Activated CD4-positive, alpha-beta T cell treated with anti-CD3 and anti-CD28 coated beads, Interleukin-2, amount 50 U/mL, for 4 hours (primary cell): ENCODE results near the gene ZBTB17.
"Not testable (repeated sequence)": the region's sequence is repeated elsewhere in the genome, so short reads cannot be mapped to it uniquely, and the experiment has no call there.

ENCODE experiments used
- DNase-seq, 2 experiments: peaks; one replicate each; pipeline ENCODE4 v3.0.0-alpha.2; 2020

ZBTB17 gene

DNA sequence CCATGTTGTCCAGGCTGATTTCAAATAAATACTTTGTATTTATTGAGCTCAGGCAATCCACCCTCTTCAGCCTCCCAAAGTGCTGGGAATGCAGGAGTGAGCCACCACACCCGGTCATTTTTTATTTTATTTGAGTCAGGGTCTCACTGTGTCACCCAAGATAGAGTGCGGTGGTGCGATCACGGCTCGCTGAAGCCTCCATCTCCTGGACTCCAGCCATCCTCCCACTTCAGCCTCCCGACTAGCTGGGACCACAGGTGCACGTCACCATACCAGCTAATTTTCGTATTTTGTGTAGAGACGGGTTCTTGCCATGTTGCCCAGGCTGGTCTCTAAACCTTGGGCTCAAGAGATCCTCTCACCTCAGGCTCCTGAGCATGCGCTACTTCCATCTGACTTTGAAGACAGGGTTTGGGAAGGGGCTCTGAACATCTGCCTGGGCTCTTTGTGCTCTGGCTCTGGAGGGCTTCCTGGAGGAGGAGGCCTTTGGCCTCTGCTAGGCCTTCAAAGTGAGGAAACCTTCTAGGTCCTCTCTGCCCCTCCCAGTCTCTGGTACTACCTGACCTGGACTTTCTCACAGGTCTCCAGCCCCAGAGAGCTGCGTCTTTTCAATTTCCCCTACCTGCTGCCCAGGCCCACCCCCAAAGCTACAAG is 36.2 kb upstream of the ZBTB17 start:
- DNase-seq: no peak

DNA sequence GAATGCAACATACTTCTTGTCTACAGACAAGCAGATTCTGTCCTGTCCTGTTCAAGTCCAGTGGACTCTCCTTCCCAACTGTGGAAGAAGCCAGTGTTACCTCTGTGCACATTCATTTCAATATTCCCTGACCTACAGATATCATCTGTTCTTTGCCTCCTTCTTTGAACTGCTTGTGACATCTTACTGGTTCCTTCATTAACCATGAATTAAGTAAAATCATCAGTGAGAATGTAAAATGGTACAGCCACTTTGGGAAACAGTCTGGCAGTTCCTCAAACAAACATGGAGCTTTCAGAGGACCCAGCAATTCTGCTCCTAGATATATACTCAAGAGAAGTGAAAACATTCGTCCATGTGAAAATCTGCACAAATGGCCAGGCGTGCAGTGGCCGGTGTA is 34.9 kb upstream of the ZBTB17 start:
- no peak for DNase-seq

DNA sequence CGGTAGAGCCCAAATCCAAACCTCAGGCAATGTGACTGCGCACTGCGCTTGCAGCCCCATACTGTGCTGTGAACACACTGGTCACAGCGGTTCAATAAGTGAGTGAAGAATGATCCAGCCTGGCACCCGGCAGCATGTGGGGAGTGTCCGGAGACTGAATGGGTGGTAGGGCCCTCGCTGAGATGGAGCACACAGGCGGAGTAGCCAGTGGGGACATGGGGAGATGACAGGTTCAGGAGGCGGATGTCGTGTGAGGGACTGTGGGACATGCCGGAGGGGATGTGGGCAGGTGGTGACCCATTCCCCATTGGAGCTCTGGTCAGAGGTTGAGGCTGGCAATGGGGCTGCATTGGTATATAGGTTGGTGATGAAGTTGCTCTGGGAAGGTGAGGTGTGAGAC is 33.8 kb upstream of the ZBTB17 start:
- DNase-seq: no peak

DNA sequence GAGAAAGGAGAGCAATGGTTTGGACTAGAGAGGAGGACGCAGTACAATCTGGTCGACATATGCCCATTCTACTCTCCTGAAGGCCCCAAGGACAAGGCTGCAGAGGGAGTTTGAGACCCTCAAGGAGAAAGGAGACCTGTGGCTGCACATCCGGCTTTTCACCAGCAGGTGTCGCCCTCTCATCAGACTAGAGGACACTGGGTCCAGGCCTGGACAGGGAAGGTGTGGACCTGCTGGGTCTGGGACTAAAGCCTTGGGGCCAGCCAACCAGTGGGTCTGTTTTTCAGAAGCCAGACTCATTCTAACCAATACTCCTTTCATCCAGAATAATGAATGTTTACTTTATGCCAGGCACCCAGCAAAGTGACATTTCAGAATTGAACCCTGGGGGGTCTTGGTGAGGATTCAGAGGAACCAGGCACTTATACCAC is 33.1 kb upstream of the ZBTB17 start:
- DNase-seq: peak; percentile 68 to 70

DNA sequence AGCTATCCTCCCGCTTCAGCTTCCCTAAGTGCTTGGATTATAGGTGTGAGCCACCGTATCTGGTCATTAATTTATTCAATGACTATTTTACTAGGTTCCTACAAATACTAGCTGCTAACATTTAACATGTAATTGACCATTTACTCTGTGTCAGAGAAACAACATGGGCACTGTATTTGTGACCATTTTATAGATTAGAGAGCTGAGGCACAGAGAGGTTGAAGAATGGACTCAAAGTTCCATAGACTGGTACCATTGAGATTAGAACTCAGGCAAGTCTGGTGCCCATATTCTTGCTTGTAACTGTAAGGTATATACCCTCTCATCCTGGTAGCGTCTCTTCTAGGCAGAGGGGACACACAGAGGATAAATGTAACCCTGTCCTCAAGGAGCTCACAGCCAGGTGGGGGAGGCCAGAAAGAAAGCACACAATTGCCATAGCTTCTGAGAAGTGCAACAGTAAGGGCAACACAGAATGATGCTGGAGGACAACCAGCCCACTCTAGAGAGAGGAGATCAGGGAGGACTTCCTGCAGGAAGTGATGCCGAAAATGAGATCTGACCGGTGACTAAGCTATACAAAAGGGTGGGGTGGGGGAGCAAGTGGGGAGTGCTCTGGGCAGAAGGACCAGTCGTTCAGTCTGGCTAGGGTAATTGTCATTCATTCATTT is 31.9 kb upstream of the ZBTB17 start:
- no peak for DNase-seq

DNA sequence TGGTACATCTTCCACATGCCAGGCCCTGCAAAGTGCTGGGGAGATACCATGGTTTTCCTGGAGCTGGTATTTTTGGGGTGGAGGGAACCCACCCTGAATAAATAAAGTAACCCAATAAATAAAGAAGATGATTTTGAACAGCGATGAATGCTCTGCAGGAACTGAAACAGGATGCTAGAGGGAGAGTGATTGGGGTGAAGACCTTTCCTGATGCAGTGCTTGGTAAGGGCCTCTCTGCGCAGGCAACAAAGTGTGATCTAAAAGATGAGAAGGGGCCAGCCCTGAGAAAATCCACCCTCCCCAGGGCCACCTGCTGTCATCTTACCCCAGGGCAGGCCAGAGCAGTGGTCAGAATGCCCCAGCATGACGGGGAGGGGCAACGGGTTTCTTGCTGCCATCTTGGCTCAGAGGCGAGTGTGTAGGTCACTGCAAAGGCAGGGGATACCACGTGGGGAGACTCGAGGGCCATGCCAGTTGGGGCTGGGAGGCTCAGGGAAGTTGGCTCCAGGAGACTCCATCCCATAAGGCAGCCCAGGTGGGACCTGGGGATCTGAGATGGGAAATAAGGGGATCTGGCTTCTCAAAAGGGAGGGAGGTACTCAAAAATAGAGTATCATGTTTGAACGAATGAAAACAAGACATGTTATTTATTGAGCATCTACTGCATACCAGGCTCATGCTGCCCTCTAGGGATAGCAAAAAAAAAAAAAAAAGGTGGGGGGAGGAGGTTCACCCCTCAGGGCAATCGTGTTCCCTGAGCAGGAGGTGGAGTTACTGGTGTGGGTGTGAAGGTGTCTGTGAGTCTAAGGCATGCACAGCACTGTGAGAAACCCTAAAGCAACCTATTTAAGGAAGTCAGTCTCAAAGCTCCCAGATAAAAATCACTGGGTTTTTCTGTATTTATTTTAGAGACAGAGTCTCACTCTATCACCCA is 30.9 kb upstream of the ZBTB17 start:
- DNase-seq: no peak

GRCh38 chr1:16006010-16006409 is 30.1 kb upstream of the ZBTB17 start:
- no peak for DNase-seq

- no peak for DNase-seq
Measured at GRCh38 chr1:16005597-16005996, 29.7 kb upstream of the ZBTB17 start.

DNA sequence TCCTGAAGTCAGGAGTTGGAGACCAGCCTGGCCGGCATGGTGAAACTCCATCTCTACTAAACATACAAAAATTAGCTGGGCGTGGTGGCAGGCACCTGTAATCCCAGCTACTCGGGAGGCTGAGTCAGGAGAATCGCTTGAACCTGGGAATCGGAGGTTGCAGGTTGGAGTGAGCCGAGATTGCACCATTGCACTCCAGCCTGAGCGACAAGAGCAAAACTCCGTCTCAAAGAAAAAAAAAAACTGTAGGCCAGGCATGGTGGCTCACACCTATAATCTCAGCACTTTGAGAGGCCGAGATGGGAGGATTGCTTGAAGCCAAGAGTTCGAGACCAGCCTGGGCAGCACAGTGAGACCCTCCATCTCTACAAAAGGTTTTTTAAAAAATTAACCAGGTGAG is 25.4 kb upstream of the ZBTB17 start:
- DNase-seq: not testable (repeated sequence)

DNA sequence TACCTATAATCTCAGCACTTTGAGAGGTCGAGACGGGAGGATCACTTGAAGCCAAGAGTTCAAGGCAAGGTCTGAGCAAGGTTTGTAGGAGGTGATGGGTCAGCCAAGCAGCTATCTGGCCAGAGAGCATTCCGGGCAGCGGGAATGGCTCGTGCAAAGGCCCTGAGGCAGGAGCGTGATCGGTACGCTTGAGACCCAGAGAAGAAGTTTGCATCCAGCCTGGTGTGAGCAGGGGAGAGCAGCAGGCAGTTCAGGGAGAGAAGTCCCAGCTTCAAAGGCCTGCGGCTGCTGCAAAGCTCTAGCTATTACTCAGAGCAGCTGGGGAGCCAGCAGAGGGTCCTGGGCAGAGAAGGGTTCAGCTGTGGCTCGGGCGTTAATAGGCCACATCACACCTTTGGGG is 23.0 kb upstream of the ZBTB17 start:
- no peak for DNase-seq

DNA sequence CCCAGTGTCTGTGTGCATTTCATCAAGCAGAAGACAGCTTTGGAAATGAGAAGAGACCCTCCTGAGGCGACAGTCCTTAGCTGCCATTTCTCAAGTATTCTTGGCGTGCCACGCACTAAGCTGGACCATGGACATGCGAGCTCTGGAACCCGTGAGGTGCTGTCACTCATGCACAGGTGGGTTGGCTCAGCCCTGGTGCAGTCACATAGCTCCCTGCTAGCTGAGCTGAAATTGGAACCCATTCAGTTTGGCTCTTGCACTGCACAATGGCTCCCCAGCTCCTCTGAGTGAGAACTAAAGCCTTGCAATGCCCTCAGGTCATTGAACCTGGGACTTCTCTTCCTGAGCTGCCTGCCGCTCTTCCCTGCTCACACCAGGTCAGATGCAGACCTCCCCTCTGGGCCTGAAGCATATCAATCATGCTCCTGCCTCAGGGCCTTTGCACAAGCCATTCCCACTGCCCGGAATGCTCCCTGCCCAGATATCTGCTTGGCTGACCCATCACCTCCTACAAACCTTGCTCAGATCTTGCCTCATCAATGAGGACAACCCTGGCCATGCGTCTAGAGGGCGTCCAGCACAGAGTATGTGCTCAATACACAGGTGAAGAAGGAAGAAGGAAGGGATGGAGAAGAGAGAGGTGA is 21.9 kb upstream of the ZBTB17 start:
- no peak for DNase-seq

- DNase-seq: no peak
Measured at GRCh38 chr1:15997076-15997585, 21.2 kb upstream of the ZBTB17 start.

GRCh38 chr1:15994590-15995351 is 18.9 kb upstream of the ZBTB17 start:
- DNase-seq: peak; percentile 24 to 27

DNA sequence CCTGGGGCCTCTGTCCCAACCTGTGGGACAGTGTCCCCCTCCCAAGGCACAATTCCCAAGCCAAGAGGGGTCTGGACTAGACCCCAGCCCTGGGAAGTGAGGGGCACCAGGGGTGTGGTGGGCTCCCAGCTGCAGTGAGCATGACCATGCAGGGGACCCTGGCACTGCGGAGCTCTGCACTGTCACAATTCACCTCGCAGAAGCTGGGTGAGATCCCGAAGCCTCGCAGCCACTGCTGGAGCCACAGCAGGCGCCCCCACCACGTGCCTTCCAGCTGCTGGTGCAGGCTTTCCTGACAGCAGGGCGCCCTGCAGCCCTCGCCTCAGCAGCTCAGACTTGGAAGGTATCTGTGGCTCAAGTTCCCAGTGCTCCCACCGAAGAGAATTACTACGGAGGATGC is 18.2 kb upstream of the ZBTB17 start:
- no peak for DNase-seq

DNA sequence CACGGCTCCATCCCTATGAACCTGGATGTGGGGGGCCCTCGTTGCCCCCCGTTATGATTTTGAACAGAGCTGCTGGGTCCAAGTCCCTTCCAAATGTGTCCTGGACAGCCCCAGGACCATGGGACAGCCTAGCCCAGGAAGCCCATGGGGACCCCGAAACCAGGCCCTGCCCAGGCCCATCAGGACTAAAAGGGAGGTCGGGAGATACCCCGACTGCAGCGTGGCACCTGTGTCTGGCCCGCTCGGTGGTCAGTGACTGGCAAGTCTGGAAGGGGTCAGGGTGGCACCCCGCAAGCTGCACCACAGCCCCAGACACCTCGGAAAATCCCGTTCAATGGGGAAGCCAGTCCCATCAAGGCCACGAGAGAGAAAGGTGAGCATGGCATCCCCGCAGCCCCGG is 17.8 kb upstream of the ZBTB17 start:
- no peak for DNase-seq

GRCh38 chr1:15992582-15993500 is 16.9 kb upstream of the ZBTB17 start:
- no peak for DNase-seq

DNA sequence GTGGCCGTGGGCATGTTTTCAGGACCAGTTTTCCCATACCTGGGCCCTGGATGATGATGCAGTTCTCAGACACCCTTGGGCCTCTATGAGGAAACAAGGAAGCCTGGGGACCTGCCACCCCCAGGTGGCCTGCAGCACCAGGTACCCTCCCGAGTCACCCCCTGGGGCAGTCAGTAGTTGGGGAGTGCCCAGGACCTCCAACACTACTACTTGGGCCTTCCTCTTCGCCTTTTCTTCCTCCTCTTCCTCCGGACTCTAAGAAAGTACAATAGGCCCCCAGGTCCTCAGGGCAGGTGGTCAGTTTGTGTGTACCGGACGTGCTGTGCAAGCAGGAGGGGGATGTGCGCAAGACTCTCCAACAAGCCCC is 16.3 kb upstream of the ZBTB17 start:
- DNase-seq: no peak

DNA sequence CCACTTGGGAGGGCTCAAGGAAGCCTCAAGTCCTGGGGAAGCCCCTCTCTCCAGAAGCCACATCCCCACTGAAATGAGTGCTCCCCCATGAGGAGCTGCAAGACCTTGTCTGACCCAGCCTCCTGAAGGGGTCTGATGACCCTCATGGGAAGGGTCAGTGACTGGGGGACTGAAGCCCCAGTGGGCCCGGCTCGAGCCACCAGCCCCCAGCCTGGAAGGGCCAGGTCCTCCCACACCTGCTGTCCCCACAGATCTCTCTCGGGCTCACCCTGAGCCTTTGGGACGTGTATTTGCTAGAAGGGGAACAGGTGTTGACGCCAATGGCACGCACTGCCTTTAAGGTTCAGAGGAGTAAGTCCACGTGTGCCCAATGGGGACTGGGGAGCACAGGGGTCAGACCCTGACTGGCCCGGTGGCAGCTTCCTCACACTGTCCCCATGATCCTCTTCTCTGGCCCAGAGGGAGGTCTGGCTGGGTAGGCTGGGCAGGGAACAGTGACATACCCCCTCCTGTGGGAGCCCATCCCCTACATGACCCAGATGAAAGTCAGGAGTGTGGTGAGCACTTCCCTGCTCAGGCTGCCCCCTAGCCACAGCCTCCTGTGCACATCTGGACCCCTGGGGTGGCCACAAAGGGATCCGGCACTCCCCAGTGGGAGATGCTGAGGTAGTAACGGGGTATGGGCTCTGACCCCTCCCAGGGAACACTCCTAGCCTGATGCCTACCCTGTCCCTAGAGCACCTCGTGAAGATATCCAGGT is 15.7 kb upstream of the ZBTB17 start:
- no peak for DNase-seq

GRCh38 chr1:15989776-15990175 is 13.9 kb upstream of the ZBTB17 start:
- no peak for DNase-seq
